Naive thymus-derived CD4-positive, alpha-beta T cell (primary cell): ENCODE results near the gene MVD. TPM values are rescaled to one million over a fixed set of nuclear protein-coding genes. Genes with fewer than 3 reads are reported as not detected.

Experiments
- ATAC-seq: fragments of 150-1000 bp; cut with Tn5 transposase; 2 replicates; pipeline ENCODE4 v1.10.0; 2021; ENCODE audit warnings: mild to moderate bottlenecking, moderate library complexity
- CTCF ChIA-PET: fragments of 350-600 bp; sonication (Branson Sonifier 250); formaldehyde crosslinking; loops from one replicate; lab custom pipeline; 2021; ENCODE audit warnings: antibody characterized with exemption; lab: Charles Lee
- POLR2A ChIA-PET: fragments of 350-600 bp; sonication (Branson Sonifier 250); formaldehyde crosslinking; loops from one replicate; lab custom pipeline; 2021; ENCODE audit warnings: antibody characterized with exemption, inconsistent platforms; lab: Charles Lee
- DNase-seq, 9 donors: peaks; one replicate each; pipeline versions ENCODE4 v3.0.0 to v3.0.0-alpha.2; 2020 to 2022; ENCODE audit warnings: mixed read lengths in 1 of 9
- H3K27ac ChIP-seq: one replicate; pipeline ENCODE4 v1.7.0; 2013; ENCODE audit warnings: mild to moderate bottlenecking, low read depth, low read length, moderate library complexity
- H3K27me3 ChIP-seq, 2 donors: one replicate each; pipeline ENCODE4 v1.7.0; 2013; ENCODE audit warnings: low read length in 2 of 2, mild to moderate bottlenecking in 2 of 2, moderate library complexity in 2 of 2; ENCODE audit not compliant: control insufficient read depth in 2 of 2, insufficient read depth in 2 of 2
- H3K36me3 ChIP-seq, 3 experiments: 1 replicate in 2 of 3; 2 replicates in 1 of 3; pipeline ENCODE4 v1.7.0; 2013; ENCODE audit warnings: low read length in 3 of 3, mild to moderate bottlenecking in 3 of 3, moderate library complexity in 1 of 3; ENCODE audit not compliant: insufficient read depth in 3 of 3, control insufficient read depth in 2 of 3
- H3K4me1 ChIP-seq, 2 donors: one replicate each; pipeline ENCODE4 v1.7.0; 2013; ENCODE audit warnings: low read length in 2 of 2, mild to moderate bottlenecking in 2 of 2, moderate library complexity in 1 of 2; ENCODE audit not compliant: control insufficient read depth in 2 of 2, insufficient read depth in 2 of 2
- H3K4me3 ChIP-seq: 2 replicates; pipeline ENCODE4 v1.7.0; 2013; ENCODE audit warnings: mild to moderate bottlenecking, low read length
- H3K9me3 ChIP-seq, 3 experiments: 1 replicate in 2 of 3; 2 replicates in 1 of 3; pipeline ENCODE4 v1.7.0; 2013; ENCODE audit warnings: low read length in 3 of 3; ENCODE audit not compliant: control insufficient read depth in 2 of 3
- H3K27ac Mint-ChIP-seq, 9 donors: one replicate each; pipeline ENCODE4 v1.8.0; 2020 to 2022; ENCODE audit warnings: mixed read lengths in 9 of 9, mild to moderate bottlenecking in 8 of 9, moderate library complexity in 5 of 9, inconsistent platforms in 2 of 9
- H3K27me3 Mint-ChIP-seq, 5 donors: one replicate each; pipeline ENCODE4 v1.8.0; 2021 to 2022; ENCODE audit warnings: mixed read lengths in 5 of 5, mild to moderate bottlenecking in 1 of 5
- H3K36me3 Mint-ChIP-seq, 5 donors: one replicate each; pipeline ENCODE4 v1.8.0; 2020 to 2022; ENCODE audit warnings: mixed read lengths in 5 of 5, mild to moderate bottlenecking in 3 of 5, inconsistent platforms in 1 of 5
- H3K4me1 Mint-ChIP-seq, 7 donors: one replicate each; pipeline ENCODE4 v1.8.0; 2020 to 2022; ENCODE audit warnings: mixed read lengths in 7 of 7, mild to moderate bottlenecking in 3 of 7, inconsistent platforms in 1 of 7
- H3K4me3 Mint-ChIP-seq, 10 donors: one replicate each; pipeline ENCODE4 v1.8.0; 2020 to 2022; ENCODE audit warnings: mild to moderate bottlenecking in 10 of 10, mixed read lengths in 10 of 10, moderate library complexity in 6 of 10, inconsistent platforms in 2 of 10
- H3K9me3 Mint-ChIP-seq, 11 donors: one replicate each; pipeline ENCODE4 v1.8.0; 2020 to 2022; ENCODE audit warnings: mixed read lengths in 11 of 11, mild to moderate bottlenecking in 4 of 11, inconsistent platforms in 1 of 11, moderate library complexity in 1 of 11
- intact Hi-C, 2 donors: fragments of 100-400 bp; cut with micrococcal nuclease; formaldehyde crosslinking; loops; one replicate each; pipeline ENCODE4 v1.15.1; 2023
- polyA plus RNA-seq, 2 donors: library from polyadenylated mRNA; unstranded; fragments of 300-500 nt; fragmentation: Illumina TruSeq; gene quantifications; one replicate each; pipeline ENCODE4 v1.2.3, GENCODE V29; 2021
- total RNA-seq, 6 experiments: library from RNA in 5 of 6; stranded (reverse) in 5 of 6; gene quantifications; 1 replicate in 5 of 6; 2 replicates in 1 of 6; pipeline ENCODE4 v1.2.3 and lab custom pipeline; 2021 to 2026

Gene MVD
- total and polyA plus RNA-seq, 7 experiments from 2014 or later = 12.9 to 66.9 (median 41.1) TPM

GRCh38 chr16:88690341-88691128, 27.6 kb upstream of the MVD start:
- Histone ChIP-seq H3K4me3 (no peak overlapping the region), H3K4me1 (peaks cover 23 to 46% of the 10 kb centered on the region in 2 donors), H3K36me3 (peaks cover 0 to 5% (median 0%) of the 10 kb centered on the region in 3 experiments), H3K27ac (peak overlapping the region; percentile 58), H3K9me3 (no peaks in the 10 kb centered on the region), H3K27me3 (no peaks in the 10 kb centered on the region)
- DNase-seq (no peak), ATAC-seq (no peak)
- ChIA-PET CTCF (interaction anchor here (1.1 to 1.2 kb wide), 2 partner anchors 10 kb away, joined by 3 read pairs; no protein-coding TSS in a partner anchor), POLR2A (interaction anchor here (10.2 kb wide), 1 partner anchor 10 kb away, joined by 134 read pairs; no protein-coding TSS in a partner anchor)
- no peaks in the 10 kb centered on the region for H3K27me3 Mint-ChIP-seq
- peak overlapping the region; percentile 72 to 94 (median 85) for H3K27ac Mint-ChIP-seq
- H3K9me3 Mint-ChIP-seq = peaks cover 0 to 6% (median 0%) of the 10 kb centered on the region in 11 donors
- H3K4me3 Mint-ChIP-seq = peak overlapping the region; percentile 42 to 80 (median 60)
- intact Hi-C loops = no loop called here
- peaks cover 17 to 59% (median 53%) of the 10 kb centered on the region in 7 donors for H3K4me1 Mint-ChIP-seq
- H3K36me3 Mint-ChIP-seq = peaks cover 0 to 2% (median 0%) of the 10 kb centered on the region in 5 donors

DNA sequence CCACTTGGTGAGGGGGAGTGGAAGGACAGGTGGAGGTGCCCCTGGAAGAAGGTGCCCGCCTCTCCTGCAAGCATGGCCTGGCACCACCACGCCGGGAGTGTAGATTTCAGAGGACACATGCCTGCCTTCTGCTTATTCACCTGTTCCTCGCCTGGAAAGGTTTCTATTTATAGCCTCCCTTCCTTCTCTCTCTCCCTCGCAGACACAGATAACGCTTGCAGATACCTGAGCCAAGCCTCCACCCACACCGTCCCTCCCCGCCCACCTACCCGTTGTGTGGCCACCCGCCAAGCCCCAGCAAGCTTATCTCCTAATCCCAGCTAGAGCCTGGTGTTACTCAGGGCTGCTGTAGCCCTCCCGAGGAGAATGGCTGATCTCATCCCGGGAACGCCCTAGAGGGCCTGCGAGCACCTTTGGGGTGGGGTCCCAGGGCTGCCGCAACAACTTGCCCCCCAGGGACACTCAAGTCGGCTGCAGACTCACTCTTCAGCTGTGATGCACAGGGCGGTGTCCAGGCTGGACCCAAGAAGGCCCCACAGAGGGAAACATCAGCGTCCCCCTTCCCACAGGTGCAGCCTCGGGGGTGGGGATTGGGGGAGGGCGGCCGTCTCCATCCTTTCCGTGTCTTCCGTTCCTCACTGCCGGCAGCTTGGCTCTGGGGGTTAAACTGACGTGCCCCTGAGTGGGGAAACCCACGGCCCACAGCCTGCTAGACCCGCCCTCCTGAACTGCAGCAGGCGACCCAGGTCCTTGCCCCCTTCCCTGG, 25.3 kb upstream of the MVD start:
- peaks cover 0 to 6% (median 0%) of the 10 kb centered on the region in 11 donors for H3K9me3 Mint-ChIP-seq
- H3K27me3 Mint-ChIP-seq = no peaks in the 10 kb centered on the region
- Histone ChIP-seq H3K27ac (no peak overlapping the region), H3K4me1 (peaks cover 29 to 54% of the 10 kb centered on the region in 2 donors), H3K9me3 (no peaks in the 10 kb centered on the region), H3K36me3 (no peaks in the 10 kb centered on the region), H3K27me3 (no peaks in the 10 kb centered on the region), H3K4me3 (no peak overlapping the region)
- intact Hi-C loops = loop anchor here (5.0 to 10.0 kb wide), 2 partner anchors 114 to 233 kb away; partner anchors contain the start of genes CDT1 (in 1 of the 2) and ZFPM1 (in 1 of the 2)
- DNase-seq (no peak), ATAC-seq (no peak)
- H3K27ac Mint-ChIP-seq = peak overlapping the region in 3 of 9 donors; percentile 10 to 90 (median 77)
- peak overlapping the region in 6 of 10 donors; percentile 8 to 39 (median 18) for H3K4me3 Mint-ChIP-seq
- ChIA-PET CTCF (no interaction called here), POLR2A (interaction anchor here (0.5 to 10.2 kb wide), 3 partner anchors 13 to 51 kb away, joined by 3 to 134 read pairs (median 8); partner anchors contain the start of genes CTU2 and RNF166)
- peaks cover 16 to 76% (median 62%) of the 10 kb centered on the region in 7 donors for H3K4me1 Mint-ChIP-seq
- H3K36me3 Mint-ChIP-seq = peaks cover 0 to 7% (median 0%) of the 10 kb centered on the region in 5 donors

DNA sequence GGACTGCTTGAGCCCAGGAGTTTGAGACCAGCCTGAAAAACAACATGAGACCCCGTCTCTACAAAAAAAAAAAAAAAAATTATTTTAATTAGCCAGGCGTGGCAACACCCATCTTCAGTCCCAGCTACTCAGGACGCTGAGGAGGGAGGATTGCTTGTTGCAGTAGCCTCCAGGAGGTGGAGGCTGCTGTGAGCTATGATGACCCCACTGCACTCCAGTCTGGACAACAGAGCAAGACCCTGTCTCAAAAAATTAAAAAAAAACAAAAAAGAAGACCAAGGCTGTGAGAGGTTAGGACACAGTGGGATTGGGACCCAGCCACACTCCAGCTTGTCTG, 24.8 kb upstream of the MVD start:
- Mint-ChIP-seq H3K4me1 (peaks cover 13 to 76% (median 59%) of the 10 kb centered on the region in 7 donors), H3K36me3 (peaks cover 0 to 7% (median 0%) of the 10 kb centered on the region in 5 donors), H3K27ac (no peak overlapping the region), H3K4me3 (peak overlapping the region in 3 of 10 donors; percentile 33 to 87 (median 39)), H3K9me3 (peaks cover 0 to 6% (median 0%) of the 10 kb centered on the region in 11 donors), H3K27me3 (no peaks in the 10 kb centered on the region)
- no peaks in the 10 kb centered on the region for H3K36me3 ChIP-seq
- H3K9me3 ChIP-seq = no peaks in the 10 kb centered on the region
- DNase-seq (no peak), ATAC-seq (no peak)
- intact Hi-C loops = loop anchor here (2.0 to 10.0 kb wide), 3 partner anchors 115 to 235 kb away; partner anchors contain the start of genes ZFPM1 (in 2 of the 2) and CDT1 (in 1 of the 2)
- H3K4me1 ChIP-seq = peaks cover 24 to 49% of the 10 kb centered on the region in 2 donors
- ChIA-PET CTCF (interaction anchor here (3.7 kb wide), 1 partner anchor 13 kb away, joined by 17 read pairs; no protein-coding TSS in a partner anchor), POLR2A (interaction anchor here (1.0 to 10.2 kb wide), 3 partner anchors 13 to 35 kb away, joined by 4 to 134 read pairs (median 8); partner anchors contain the start of genes CTU2 and RNF166)
- H3K27ac ChIP-seq = no peak overlapping the region
- no peaks in the 10 kb centered on the region for H3K27me3 ChIP-seq
- no peak overlapping the region for H3K4me3 ChIP-seq

GRCh38 chr16:88687254-88687576, 24.3 kb upstream of the MVD start:
- POLR2A ChIA-PET = interaction anchor here (1.0 to 10.2 kb wide), 4 partner anchors 9 to 34 kb away, joined by 4 to 134 read pairs (median 6); partner anchors contain the start of genes CTU2 and RNF166
- Histone ChIP-seq H3K27ac (no peak overlapping the region), H3K27me3 (no peaks in the 10 kb centered on the region), H3K4me3 (no peak overlapping the region), H3K9me3 (no peaks in the 10 kb centered on the region), H3K4me1 (peaks cover 22 to 48% of the 10 kb centered on the region in 2 donors), H3K36me3 (no peaks in the 10 kb centered on the region)
- peaks cover 0 to 6% (median 0%) of the 10 kb centered on the region in 11 donors for H3K9me3 Mint-ChIP-seq
- peaks cover 0 to 9% (median 0%) of the 10 kb centered on the region in 5 donors for H3K36me3 Mint-ChIP-seq
- peaks cover 17 to 76% (median 58%) of the 10 kb centered on the region in 7 donors for H3K4me1 Mint-ChIP-seq
- intact Hi-C loops = loop anchor here (2.0 to 10.0 kb wide), 3 partner anchors 115 to 234 kb away; partner anchors contain the start of genes ZFPM1 (in 2 of the 2) and CDT1 (in 1 of the 2)
- peak overlapping the region in 8 of 10 donors; percentile 25 to 87 (median 74) for H3K4me3 Mint-ChIP-seq
- H3K27me3 Mint-ChIP-seq = no peaks in the 10 kb centered on the region
- ATAC-seq = no peak
- CTCF ChIA-PET = interaction anchor here (3.7 kb wide), 1 partner anchor 14 kb away, joined by 17 read pairs; no protein-coding TSS in a partner anchor
- DNase-seq = no peak
- H3K27ac Mint-ChIP-seq = no peak overlapping the region

DNA sequence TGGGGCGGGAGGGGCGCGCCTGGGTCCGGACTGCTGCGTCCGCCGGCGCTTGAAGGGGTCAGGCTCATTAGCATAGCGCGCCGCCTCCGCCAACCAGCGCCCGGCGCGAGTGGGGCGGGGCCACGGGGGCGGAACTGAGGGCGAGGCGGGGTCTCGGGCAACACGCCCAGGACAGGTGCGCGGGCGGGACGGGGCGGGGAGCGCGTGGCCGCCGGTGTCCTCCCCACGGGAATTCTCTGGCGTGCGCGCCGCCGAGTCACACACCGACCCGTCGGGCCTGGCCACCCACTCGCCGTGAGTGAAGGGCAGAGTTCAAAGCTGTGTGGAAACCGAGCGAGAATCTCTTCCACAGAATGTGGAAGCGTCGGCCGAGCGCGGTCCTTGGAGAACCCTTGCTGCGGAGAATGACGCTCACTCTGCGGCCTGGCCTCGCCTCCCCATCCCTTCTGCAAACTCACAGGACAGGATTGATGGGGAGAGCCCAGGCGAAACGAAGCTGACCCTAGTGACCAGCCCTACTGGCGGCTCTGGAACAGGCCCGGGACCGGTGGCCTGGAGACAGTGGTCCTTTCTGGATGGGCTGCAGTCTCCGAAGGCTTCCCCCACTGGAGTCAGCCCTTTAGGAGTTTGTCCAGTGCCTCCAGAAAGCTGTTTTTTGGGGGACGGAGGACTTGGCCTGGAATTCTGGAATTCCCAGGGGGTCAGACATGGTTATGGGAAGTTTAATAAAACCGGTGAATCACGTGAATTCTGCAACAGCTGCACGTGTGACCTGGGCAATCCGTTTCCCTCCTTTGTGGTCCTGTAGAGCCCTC, 23.8 kb upstream of the MVD start, which contains the start of gene SNAI3:
Gene SNAI3, minus strand, starts transcription at position 69 of the 815 bp plus-strand sequence. CDS start 101 bp downstream, outside the sequence.
- H3K4me3 Mint-ChIP-seq = peak within 1 kb of the TSS; percentile 72 to 87 (median 81)
- Histone ChIP-seq H3K27me3 (no peaks in the 10 kb centered on the region), H3K36me3 (no peaks in the 10 kb centered on the region), H3K9me3 (no peaks in the 10 kb centered on the region), H3K4me1 (peaks cover 21 to 48% of the 10 kb centered on the region in 2 donors), H3K27ac (peak within 1 kb of the TSS; percentile 77), H3K4me3 (peak within 1 kb of the TSS; percentile 85)
- ChIA-PET CTCF (interaction anchor here (3.7 kb wide), 1 partner anchor 14 kb away, joined by 17 read pairs; no protein-coding TSS in a partner anchor), POLR2A (interaction anchor here (1.0 to 10.2 kb wide), 5 partner anchors 9 to 34 kb away, joined by 4 to 134 read pairs (median 8); partner anchors contain the start of genes CTU2 and RNF166)
- peak within 1 kb of the TSS in 8 of 9 donors; percentile 6 to 81 (median 63) for H3K27ac Mint-ChIP-seq
- H3K9me3 Mint-ChIP-seq = peaks cover 0 to 6% (median 0%) of the 10 kb centered on the region in 11 donors
- intact Hi-C loops = loop anchor here (1.0 to 10.0 kb wide), 6 partner anchors 15 to 234 kb away; partner anchors contain the start of genes CYBA (in 2 of the 2), MVD (in 2 of the 2), ZFPM1 (in 2 of the 2) and CDT1 (in 1 of the 2)
- H3K36me3 Mint-ChIP-seq = peaks cover 0 to 9% (median 0%) of the 10 kb centered on the region in 5 donors
- ATAC-seq (peak; percentile 91), DNase-seq (peak; percentile 69 to 96 (median 80))
- H3K27me3 Mint-ChIP-seq = no peaks in the 10 kb centered on the region
- peaks cover 23 to 76% (median 59%) of the 10 kb centered on the region in 7 donors for H3K4me1 Mint-ChIP-seq
